Jurkat, Clone E6-1 (cell line): ENCODE measurements around the gene AP3S1.
"Not testable (repeated sequence)": the region's sequence is repeated elsewhere in the genome, so short reads cannot be mapped to it uniquely, and the experiment has no call there.

Experiments
- DNase-seq: peaks from one replicate; pipeline ENCODE4 v3.0.0-alpha.2; 2011; ENCODE audit warnings: low read depth, low spot score
- H3K4me3 ChIP-seq: 2 replicates; pipeline ENCODE4 v1.5.1; 2011; ENCODE audit warnings: mild to moderate bottlenecking, low read length, control low read depth, moderate library complexity

The AP3S1 gene

GRCh38 chr5:115857626-115858349 lies 16.1 kb downstream of the AP3S1 start:
- DNase-seq, result no peak
- no peak overlapping the region for H3K4me3 ChIP-seq

GRCh38 chr5:115858396-115858795 lies 16.7 kb downstream of the AP3S1 start:
- H3K4me3 ChIP-seq, result no peak overlapping the region
- no peak for DNase-seq

- no peak for DNase-seq
- H3K4me3 ChIP-seq, result no peak overlapping the region
These were observed 17.6 kb downstream of the AP3S1 start for GRCh38 chr5:115859378-115859777.

GRCh38 chr5:115869256-115869795 lies 27.6 kb downstream of the AP3S1 start:
- DNase-seq, result no peak
- H3K4me3 ChIP-seq, result no peak overlapping the region

- no peak overlapping the region for H3K4me3 ChIP-seq
- no peak for DNase-seq
These were observed 30.7 kb downstream of the AP3S1 start for GRCh38 chr5:115872447-115872846.

GRCh38 chr5:115873392-115873791 lies 31.7 kb downstream of the AP3S1 start:
- no peak for DNase-seq
- H3K4me3 ChIP-seq, result no peak overlapping the region

GRCh38 chr5:115875447-115875846 lies 33.7 kb downstream of the AP3S1 start:
- no peak overlapping the region for H3K4me3 ChIP-seq
- DNase-seq, result no peak

GRCh38 chr5:115877342-115877741 lies 35.6 kb downstream of the AP3S1 start:
- not testable (repeated sequence) for H3K4me3 ChIP-seq, DNase-seq

- not testable (repeated sequence) for H3K4me3 ChIP-seq, DNase-seq
These were observed 40.7 kb downstream of the AP3S1 start for GRCh38 chr5:115882434-115882833.

- no peak for DNase-seq
- no peak overlapping the region for H3K4me3 ChIP-seq
These were observed 43.0 kb downstream of the AP3S1 start for GRCh38 chr5:115884704-115885103.

- H3K4me3 ChIP-seq, DNase-seq: not testable (repeated sequence)
These were observed 43.5 kb downstream of the AP3S1 start for GRCh38 chr5:115885208-115885607.

GRCh38 chr5:115888027-115888426 lies 46.3 kb downstream of the AP3S1 start:
- DNase-seq, result no peak
- no peak overlapping the region for H3K4me3 ChIP-seq

- DNase-seq, result no peak
- H3K4me3 ChIP-seq, result no peak overlapping the region
These were observed 50.3 kb downstream of the AP3S1 start for GRCh38 chr5:115892021-115892420.

- DNase-seq, result no peak
- H3K4me3 ChIP-seq, result no peak overlapping the region
These were observed 52.6 kb downstream of the AP3S1 start for GRCh38 chr5:115894342-115894741.

- DNase-seq, result no peak
- H3K4me3 ChIP-seq, result no peak overlapping the region
These were observed 54.1 kb downstream of the AP3S1 start for GRCh38 chr5:115895821-115896220.

- H3K4me3 ChIP-seq, result no peak overlapping the region
- no peak for DNase-seq
These were observed 56.9 kb downstream of the AP3S1 start for GRCh38 chr5:115898656-115899055.

- no peak for DNase-seq
- H3K4me3 ChIP-seq, result no peak overlapping the region
These were observed 65.4 kb downstream of the AP3S1 start for GRCh38 chr5:115907177-115907576.

GRCh38 chr5:115913623-115914400 lies 72.1 kb downstream of the AP3S1 start:
- not testable (repeated sequence) for DNase-seq

GRCh38 chr5:115920171-115920725 lies 78.5 kb downstream of the AP3S1 start:
- no peak for DNase-seq
- no peak overlapping the region for H3K4me3 ChIP-seq

More at GRCh38 chr5:115913623-115914400, 72.1 kb downstream of the AP3S1 start:
- not testable (repeated sequence) for H3K4me3 ChIP-seq
